Calu3 (cell line): ENCODE measurements around the gene PPP1R14B. TPM values are rescaled to one million over a fixed set of nuclear protein-coding genes. Genes with fewer than 3 reads are reported as not detected.
A peak's percentile ranks its signal among the peaks of the same experiment; 100 is the strongest.
"Not testable (repeated sequence)": the region's sequence is repeated elsewhere in the genome, so short reads cannot be mapped to it uniquely, and the experiment has no call there.

Experiments
- BruUV-seq: library from RNA; stranded (reverse); fragments of 400-500 nt; replicated peaks from 2 replicates; lab custom pipeline; 2021; lab: Mats Ljungman, UMichigan
- CTCF ChIA-PET: fragments of 300-600 bp; sonication (Branson Sonifier 250); formaldehyde crosslinking; loops from one replicate; lab custom pipeline; 2022; ENCODE audit warnings: antibody characterized with exemption; lab: Charles Lee
- DNase-seq: peaks from one replicate; pipeline ENCODE4 v3.0.0; 2022
- H3K27ac Mint-ChIP-seq: one replicate; pipeline ENCODE4 v1.8.0; 2022; ENCODE audit warnings: mixed read lengths; ENCODE audit not compliant: unreplicated experiment
- H3K27me3 Mint-ChIP-seq: one replicate; pipeline ENCODE4 v1.8.0; 2022; ENCODE audit warnings: mixed read lengths; ENCODE audit not compliant: unreplicated experiment
- H3K36me3 Mint-ChIP-seq: one replicate; pipeline ENCODE4 v1.8.0; 2022; ENCODE audit warnings: mild to moderate bottlenecking, moderate library complexity, mixed read lengths; ENCODE audit not compliant: insufficient read depth, unreplicated experiment
- H3K4me1 Mint-ChIP-seq: one replicate; pipeline ENCODE4 v1.8.0; 2022; ENCODE audit warnings: mild to moderate bottlenecking, low read depth, mixed read lengths; ENCODE audit not compliant: unreplicated experiment
- H3K4me3 Mint-ChIP-seq: one replicate; pipeline ENCODE4 v1.8.0; 2022; ENCODE audit warnings: mild to moderate bottlenecking, low read depth, moderate library complexity, mixed read lengths; ENCODE audit not compliant: unreplicated experiment
- H3K9me3 Mint-ChIP-seq: one replicate; pipeline ENCODE4 v1.8.0; 2022; ENCODE audit warnings: low read depth, mixed read lengths; ENCODE audit not compliant: unreplicated experiment
- CTCF ChIP-seq: fragments of 200-600 bp; IDR thresholded peaks from one replicate; pipeline ENCODE4 v1.8.0; 2022; ENCODE audit warnings: antibody characterized with exemption; ENCODE audit not compliant: unreplicated experiment
- intact Hi-C: fragments of 100-400 bp; cut with micrococcal nuclease; formaldehyde crosslinking; loops from one replicate; pipeline ENCODE4 v1.10.0; 2022; ENCODE audit not compliant: unreplicated experiment
- total RNA-seq: library from RNA; stranded (reverse); gene quantifications from 2 replicates; pipeline ENCODE4 v1.2.3, GENCODE V29; 2022

The PPP1R14B gene
- total RNA-seq, 1 experiment from 2014 or later: 334 TPM

- CTCF ChIA-PET: no interaction called here
- no peak for DNase-seq
- intact Hi-C loops: loop anchor here (10.0 kb wide), 1 partner anchor 56 kb away; the partner anchor contains the start of genes CATSPERZ and ESRRA
- Mint-ChIP-seq H3K4me3 (peak overlapping the region; percentile 96), H3K36me3 (peaks cover 87% of the 10 kb centered on the region), H3K9me3 (no peaks in the 10 kb centered on the region), H3K27ac (peak overlapping the region; percentile 44), H3K27me3 (no peaks in the 10 kb centered on the region), H3K4me1 (peaks cover 18% of the 10 kb centered on the region)
- no peak for TF ChIP-seq CTCF
- BruUV-seq: no TSS peak
Measured at GRCh38 chr11:64248578-64248977, 1.8 kb upstream of the PPP1R14B start.

GRCh38 chr11:64247729-64248531 lies 1.2 kb upstream of the PPP1R14B start:
- H3K4me1 Mint-ChIP-seq: peaks cover 25% of the 10 kb centered on the region
- H3K9me3 Mint-ChIP-seq: no peaks in the 10 kb centered on the region
- peak overlapping the region; percentile 84 for H3K27ac Mint-ChIP-seq
- no peak for DNase-seq
- peaks cover 92% of the 10 kb centered on the region for H3K36me3 Mint-ChIP-seq
- intact Hi-C loops: loop anchor here (10.0 kb wide), 1 partner anchor 57 kb away; the partner anchor contains the start of genes CATSPERZ and ESRRA
- CTCF ChIA-PET: interaction anchor here (0.6 to 1.5 kb wide), 2 partner anchors 11 to 40 kb away, joined by 6 to 7 read pairs; no protein-coding TSS in a partner anchor
- H3K27me3 Mint-ChIP-seq: no peaks in the 10 kb centered on the region
- peak overlapping the region; percentile 96 for H3K4me3 Mint-ChIP-seq
- no peak for TF ChIP-seq CTCF
- no TSS peak for BruUV-seq

- peaks cover 95% of the 10 kb centered on the region for H3K36me3 Mint-ChIP-seq
- intact Hi-C loops: loop anchor here (10.0 kb wide), 1 partner anchor 58 kb away; the partner anchor contains the start of genes CATSPERZ and ESRRA
- CTCF ChIA-PET: interaction anchor here (1.5 to 1.6 kb wide), 2 partner anchors 9 to 22 kb away, joined by 4 to 7 read pairs; no protein-coding TSS in a partner anchor
Measured at GRCh38 chr11:64246621-64246870, 197 bp downstream of the PPP1R14B start.

GRCh38 chr11:64245797-64246620 lies 734 bp downstream of the PPP1R14B start:
- peak; percentile 95 for DNase-seq
- intact Hi-C loops: loop anchor here (10.0 kb wide), 1 partner anchor 59 kb away; the partner anchor contains the start of genes CATSPERZ and ESRRA
- H3K9me3 Mint-ChIP-seq: no peaks in the 10 kb centered on the region
- peak overlapping the region; percentile 82 for H3K27ac Mint-ChIP-seq
- peaks cover 95% of the 10 kb centered on the region for H3K36me3 Mint-ChIP-seq
- TSS peak; percentile 47 for BruUV-seq
- peaks cover 28% of the 10 kb centered on the region for H3K4me1 Mint-ChIP-seq
- peak overlapping the region; percentile 96 for H3K4me3 Mint-ChIP-seq
- TF ChIP-seq CTCF: no peak
- CTCF ChIA-PET: interaction anchor here (0.7 to 1.9 kb wide), 5 partner anchors 9 to 71 kb away, joined by 3 to 11 read pairs (median 4); partner anchors contain the start of gene TRMT112
- no peaks in the 10 kb centered on the region for H3K27me3 Mint-ChIP-seq

More at GRCh38 chr11:64246621-64246870, 197 bp downstream of the PPP1R14B start:
- not testable (repeated sequence) for H3K9me3 Mint-ChIP-seq, H3K27me3 Mint-ChIP-seq, BruUV-seq, DNase-seq
- peaks cover 28% of the 10 kb centered on the region for H3K4me1 Mint-ChIP-seq
- peak overlapping the region; percentile 96 for H3K4me3 Mint-ChIP-seq
- H3K27ac Mint-ChIP-seq: peak overlapping the region; percentile 96
